ENCODE data around the gene ZDHHC6.
"Not testable (repeated sequence)": the region's sequence is repeated elsewhere in the genome, so short reads cannot be mapped to it uniquely, and the experiment has no call there.

ZDHHC6 gene, protein sequence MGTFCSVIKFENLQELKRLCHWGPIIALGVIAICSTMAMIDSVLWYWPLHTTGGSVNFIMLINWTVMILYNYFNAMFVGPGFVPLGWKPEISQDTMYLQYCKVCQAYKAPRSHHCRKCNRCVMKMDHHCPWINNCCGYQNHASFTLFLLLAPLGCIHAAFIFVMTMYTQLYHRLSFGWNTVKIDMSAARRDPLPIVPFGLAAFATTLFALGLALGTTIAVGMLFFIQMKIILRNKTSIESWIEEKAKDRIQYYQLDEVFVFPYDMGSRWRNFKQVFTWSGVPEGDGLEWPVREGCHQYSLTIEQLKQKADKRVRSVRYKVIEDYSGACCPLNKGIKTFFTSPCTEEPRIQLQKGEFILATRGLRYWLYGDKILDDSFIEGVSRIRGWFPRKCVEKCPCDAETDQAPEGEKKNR

DNA sequence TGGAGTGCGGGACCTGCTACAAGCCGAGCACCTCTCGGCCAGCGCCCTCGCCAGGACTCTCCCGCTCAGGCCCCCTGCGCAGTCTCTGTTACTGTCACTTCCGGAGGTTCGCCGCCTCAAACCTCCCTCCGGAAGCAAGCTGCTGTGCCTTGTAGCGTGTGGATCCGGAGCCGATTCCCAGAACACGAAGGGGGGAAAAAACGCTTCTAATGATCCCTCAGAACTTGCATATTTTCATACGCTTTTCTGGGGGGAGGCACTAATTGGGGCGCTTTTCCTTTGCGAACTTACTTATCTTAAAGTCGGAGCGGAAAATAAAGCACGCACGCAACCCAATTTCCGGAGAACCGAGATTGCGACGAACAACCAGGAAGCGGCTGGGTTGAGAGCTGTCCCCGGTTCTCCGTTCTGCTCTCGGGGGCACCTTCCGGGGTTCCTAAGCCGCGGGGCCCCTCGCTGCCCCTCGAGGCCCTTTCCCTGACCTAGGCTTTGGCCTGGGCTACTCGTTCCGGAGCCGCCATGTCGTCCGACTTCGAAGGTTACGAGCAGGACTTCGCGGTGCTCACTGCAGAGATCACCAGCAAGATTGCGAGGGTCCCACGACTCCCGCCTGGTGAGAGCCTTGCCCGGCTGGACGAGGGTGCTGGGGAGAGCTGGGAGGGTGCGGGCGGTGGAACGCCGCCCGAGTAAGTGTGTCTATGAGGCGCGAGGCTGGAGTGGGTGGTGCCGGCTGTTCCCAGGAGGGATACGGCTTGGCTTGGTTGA is at the start of gene ZDHHC6, which contains the start of gene VTI1A:
ZDHHC6 (minus strand) TSS at position 60 of the 765 bp plus-strand sequence. CDS start 1,478 bp downstream, outside the sequence.
VTI1A (plus strand) TSS at position 361 of the 765 bp plus-strand sequence; CDS start at position 520, 159 bp downstream.
- in situ Hi-C loops (cut with HindIII; ENCODE audit: low sequenced_read_pairs) = loop anchor here (25.0 kb wide), 1 partner anchor 310 kb away; no protein-coding TSS in a partner anchor

DNA sequence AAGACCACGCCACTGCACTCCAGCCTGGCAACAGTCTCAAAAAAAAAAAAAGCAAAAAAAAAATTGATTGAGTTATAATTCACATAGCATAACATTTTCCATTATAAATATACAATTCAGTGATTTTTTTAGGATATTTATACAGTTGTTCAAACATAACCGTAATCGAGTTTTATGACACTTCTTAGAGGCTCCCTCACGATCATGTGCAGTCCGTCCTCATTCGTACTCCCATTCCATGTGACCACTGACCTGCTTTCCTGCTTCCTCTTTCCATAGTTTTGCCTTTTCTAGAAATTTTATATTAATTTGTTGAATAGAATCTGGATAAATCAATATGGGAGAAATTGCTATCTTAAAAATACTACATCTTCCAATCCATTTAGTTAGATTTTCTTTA is 46.0 kb upstream of the ZDHHC6 start:
- in situ Hi-C loops (cut with HindIII; ENCODE audit: low sequenced_read_pairs) = no loop called here

DNA sequence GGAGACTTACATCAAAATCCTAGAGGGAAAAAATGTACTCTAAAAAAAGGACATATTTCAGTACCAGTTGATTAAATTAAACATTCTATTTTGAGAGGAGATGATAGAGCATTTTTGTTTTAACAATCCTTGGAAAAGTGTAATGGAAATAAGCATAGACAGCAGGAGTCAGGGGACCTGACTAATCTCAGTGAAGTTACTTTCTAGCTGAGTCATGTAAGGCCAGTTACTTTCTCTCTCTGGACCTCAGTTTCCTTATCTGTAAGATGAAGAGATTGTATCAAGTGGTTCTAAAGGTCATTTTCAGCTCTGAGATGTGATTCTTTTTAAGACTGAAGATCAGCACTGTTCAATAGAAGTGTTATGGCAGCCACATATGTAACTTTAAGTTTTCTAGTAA is 44.4 kb upstream of the ZDHHC6 start:
- in situ Hi-C loops (cut with HindIII; ENCODE audit: low sequenced_read_pairs) = no loop called here

DNA sequence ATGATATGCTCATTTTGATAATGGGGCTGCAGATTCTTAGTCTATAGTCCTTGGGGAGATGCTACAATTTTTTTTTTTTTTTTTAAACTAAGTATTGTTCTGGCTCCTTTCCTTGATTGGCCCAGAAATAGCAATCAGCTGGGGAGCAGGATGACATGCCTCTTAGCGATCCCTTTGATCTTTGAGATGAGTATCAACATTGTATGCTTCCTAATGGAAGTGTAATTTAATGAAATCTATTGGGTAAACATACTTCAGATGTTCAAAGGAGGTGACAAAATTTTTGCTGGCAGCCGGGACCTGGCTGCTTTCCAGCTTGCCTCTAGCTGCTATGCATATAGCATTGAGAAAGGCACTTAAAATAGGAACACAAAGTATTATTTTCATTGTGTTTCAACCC is 43.8 kb upstream of the ZDHHC6 start:
- in situ Hi-C loops (cut with HindIII; ENCODE audit: low sequenced_read_pairs) = no loop called here

DNA sequence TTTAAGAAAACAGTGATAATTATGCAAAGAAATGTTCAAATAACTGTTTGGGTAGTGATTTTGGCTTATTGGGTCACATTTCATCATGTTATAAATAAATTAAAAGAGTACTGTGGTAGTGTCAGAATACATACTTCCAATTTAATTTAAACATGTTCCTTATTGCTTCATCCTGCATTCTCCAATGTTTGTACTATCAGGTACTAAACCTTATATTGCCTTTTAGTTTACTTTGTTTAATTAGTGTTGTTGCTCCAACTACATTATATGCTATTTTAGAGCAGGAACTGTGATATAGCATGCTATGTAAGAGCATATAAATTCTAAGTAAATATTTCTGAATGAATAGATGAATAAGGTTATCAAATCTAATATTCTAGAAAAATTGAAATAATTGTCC is 41.2 kb upstream of the ZDHHC6 start:
- in situ Hi-C loops (cut with HindIII; ENCODE audit: low sequenced_read_pairs) = no loop called here

DNA sequence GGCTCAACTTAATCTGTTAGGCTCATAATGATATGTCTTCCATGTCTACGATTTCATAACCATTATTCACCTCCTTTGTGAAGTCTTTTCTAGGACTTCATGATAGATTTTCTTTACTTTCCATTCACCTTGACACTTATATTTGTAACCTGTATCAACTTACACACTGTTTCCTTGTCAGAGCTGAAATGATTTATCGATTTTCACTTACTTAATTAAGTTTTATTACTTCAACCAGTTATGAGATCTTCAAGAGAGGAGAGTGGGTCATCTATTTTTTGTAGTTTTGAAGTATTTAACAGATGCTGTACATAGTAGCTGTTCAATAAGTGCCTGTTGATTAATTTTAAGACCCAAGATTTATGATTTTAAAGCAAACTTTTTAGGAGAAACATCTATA is 37.7 kb upstream of the ZDHHC6 start:
- in situ Hi-C loops (cut with HindIII; ENCODE audit: low sequenced_read_pairs) = no loop called here

DNA sequence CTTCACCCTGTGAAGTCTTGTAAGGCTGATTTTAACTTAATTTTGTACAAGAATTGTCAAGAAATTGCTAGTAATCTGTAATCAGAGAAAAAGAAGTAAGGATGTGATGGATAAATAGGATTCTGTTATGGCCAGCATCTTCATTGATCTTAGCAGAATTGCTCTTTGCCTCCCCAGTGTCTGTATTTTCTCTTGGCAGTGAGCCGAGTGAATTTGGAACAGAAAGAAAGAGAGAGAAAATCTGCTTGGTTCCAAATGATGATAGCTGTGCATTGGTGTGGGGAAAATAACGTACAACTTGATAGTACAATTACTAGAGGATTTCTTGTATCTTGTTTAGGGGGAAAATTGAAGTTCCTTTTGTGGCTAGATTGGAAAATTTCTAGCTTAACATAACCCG is 34.9 kb upstream of the ZDHHC6 start:
- in situ Hi-C loops (cut with HindIII; ENCODE audit: low sequenced_read_pairs) = no loop called here

DNA sequence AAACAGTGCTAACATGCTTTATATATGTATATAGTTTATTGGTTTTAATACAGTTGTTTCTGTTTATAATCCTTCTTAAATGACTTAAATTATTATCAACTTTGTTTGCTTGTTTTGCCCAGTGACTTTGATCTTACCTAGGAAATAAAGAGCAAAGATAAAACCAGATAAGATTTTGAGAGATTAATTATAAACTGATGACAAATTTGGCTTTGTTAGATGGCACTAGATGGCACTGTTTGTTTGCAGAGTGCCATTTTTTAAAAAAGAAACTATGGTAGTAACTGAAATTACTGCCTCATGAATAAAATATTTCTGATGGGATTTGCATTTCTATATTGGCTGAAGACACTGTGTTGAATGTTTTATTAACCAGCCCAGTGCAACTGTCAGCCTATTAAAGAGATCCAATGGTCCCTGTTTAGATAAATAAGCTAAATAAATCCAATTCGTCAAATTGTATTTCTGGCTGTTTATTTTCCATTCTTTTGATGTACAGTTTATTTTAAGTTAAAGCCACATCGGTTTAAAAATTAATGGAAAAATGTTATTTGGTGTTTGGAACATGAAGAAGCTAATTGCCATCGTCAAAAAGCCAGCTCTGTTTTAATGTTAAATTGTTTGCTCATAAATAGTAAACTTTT is 29.0 kb upstream of the ZDHHC6 start:
- in situ Hi-C loops (cut with HindIII; ENCODE audit: low sequenced_read_pairs) = no loop called here

DNA sequence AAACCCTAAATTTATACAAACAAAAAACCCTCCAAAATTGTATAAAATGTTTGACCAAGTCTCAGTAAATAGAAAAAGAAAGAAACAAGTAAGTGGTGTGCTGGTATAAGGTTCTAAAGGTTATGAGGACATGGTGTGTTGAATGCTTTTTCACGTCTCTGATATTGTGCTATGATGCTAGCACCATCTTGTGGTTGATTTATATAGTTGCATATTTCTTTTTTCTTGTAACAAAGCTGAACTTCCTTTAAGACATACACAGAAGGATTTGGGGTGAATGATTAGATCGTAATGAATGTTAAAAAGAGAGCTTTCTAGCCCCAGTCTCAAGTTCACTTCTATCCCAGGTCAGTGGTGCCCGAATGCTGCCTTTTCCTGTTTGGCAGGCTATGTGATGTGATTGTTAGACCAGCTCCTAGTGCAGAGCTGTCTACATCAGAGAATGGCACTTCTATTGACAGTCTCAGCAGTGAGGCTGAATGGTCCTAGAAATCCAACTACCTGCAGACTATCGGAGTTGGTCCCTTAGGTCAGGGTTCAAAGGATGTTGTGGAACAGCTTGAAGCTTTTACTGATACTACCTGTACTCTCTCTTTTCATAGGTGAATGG is 25.3 kb upstream of the ZDHHC6 start:
- in situ Hi-C loops (cut with HindIII; ENCODE audit: low sequenced_read_pairs) = no loop called here

DNA sequence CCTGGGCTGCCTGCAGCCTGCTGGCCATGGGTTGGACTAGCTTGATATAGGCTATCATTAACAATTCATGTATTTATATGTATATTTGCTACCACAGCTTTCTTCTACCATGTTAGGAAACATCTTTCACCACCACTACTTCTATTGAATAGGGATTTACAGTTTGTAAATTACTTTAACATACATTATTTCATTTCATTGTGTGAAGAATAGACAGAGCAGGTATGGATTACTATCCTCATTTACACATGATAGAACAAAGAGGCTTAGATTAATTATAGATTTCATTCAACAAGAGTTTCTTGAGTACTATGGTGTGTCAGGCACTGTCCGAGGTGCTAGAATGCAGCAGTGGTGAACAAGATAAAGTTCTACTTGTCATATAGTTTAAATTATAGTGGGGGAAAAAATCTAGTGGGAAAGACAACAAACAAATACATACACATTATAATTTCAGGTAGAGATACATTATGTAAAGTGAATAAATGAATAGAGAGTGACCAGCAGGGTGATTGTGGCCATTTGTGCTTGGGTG is 20.9 kb upstream of the ZDHHC6 start:
- in situ Hi-C loops (cut with HindIII; ENCODE audit: low sequenced_read_pairs) = no loop called here

DNA sequence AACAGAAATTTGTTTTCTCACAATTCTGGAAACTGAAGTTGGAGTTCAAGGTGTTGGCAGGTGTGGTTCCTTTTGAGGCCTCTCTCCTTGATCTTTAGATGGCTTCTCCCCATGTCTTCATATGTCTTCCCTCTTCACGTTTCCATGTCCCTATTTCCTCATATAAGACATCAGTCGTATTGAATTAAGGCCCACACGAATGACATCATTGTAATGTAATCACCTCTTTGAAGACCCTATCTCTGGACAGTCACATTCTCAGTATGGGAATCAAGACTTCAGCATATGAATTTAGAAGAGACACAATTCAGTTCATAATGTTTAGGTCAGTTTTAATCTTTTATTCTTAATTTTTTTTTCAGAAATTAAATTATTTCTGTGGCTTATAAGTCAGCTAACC is 20.1 kb upstream of the ZDHHC6 start:
- in situ Hi-C loops (cut with HindIII; ENCODE audit: low sequenced_read_pairs) = no loop called here

DNA sequence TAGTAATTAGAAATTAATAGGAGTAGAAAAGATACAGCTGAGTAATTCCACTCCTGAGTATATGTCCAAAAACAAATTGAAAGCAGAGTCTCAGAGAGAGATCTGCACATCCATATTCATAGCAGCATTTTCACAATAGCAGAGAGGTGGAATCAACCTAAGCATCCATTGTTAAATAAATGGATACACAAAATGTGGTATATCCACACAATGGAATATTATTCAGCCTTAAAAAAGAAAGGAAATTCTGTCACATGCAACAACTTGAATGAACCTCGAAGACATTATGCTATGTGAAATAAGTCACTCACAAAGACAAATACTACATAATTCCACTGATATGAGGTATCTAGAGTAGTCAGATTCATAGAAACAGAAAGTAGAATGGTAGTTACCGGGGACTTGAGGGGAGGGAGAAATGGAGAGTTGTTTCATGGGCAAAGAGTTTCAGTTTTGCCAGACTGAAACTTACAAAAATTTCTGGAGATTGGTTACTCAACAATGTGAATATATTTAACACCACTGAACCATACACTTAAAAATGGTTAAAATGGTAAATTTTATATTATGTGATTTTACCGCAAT is 18.7 kb upstream of the ZDHHC6 start:
- in situ Hi-C loops (cut with HindIII; ENCODE audit: low sequenced_read_pairs) = no loop called here

DNA sequence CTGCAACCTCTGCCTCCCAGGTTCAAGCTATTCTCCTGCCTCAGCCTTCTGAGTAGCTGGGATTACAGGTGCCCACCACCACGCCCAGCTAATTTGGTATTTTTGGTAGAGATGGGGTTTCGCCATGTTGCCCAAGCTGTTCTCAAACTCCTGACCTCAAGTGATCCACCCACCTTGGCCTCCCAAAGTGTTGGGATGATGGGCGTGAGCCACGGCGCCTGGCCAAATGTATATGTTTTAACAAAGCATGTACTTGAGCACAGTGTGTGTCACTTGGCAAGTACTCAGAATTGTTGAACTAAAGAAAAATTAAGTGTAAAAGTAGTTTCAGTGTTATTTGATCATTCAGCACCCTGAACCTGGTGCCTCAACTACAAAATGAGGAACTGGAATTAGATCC is 17.4 kb upstream of the ZDHHC6 start:
- in situ Hi-C loops (cut with HindIII; ENCODE audit: low sequenced_read_pairs) = not testable (repeated sequence)

DNA sequence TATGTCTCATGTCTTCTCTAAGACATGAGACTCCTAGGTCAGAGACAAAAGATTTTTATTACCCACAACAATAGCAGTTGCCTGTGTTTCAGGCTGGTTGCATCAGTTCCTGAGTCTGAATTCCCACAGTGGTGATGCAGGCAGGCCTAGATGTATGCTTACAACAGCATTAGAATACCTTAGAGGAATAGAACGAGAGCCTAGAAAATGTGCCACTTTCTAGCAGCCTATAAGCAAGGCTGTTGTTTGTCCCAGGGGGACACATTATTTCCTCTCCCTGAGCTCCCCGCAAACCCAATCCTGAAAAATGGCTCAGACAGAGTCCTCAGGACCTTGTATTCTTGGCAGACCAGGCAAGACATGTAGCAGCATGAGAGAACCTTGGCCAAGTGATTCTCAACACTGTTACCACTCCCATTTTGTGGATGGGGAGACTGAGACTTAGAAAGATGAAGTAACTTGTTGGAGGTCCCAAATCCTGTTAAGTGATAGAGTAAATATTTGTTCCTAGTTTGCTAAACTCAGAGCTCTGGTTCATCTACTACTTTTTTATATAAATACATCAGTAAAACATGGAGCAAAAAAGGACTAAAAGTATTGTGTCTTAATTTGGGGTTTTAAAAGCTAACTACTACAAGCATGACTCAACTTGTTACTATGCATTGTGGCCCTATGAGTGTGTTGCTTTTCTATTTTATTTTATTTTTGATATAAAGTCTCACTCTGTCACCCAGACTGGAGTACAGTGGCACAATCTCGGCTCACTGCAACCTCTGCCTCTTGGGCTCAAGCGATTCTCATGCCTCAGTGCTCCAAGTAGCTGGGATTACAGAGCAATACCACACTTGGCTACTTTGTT is 14.5 kb upstream of the ZDHHC6 start:
- in situ Hi-C loops (cut with HindIII; ENCODE audit: low sequenced_read_pairs) = no loop called here

DNA sequence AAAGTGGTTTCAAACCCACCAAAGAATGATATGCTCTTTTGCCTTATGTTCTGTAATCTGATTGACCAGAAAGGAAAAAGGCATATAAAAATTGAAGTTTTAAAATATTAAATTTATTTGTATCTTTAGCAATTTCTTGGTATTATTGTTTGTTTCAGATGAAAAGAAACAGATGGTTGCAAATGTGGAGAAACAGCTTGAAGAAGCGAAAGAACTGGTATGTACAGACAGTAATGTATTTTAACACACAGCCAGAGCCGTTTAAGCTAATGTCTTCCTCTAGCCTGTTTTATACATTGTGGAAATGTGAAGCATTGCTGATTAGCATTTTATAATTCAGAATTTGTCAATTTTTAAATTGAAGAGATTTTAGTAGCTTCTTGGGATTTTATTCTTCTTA is 13.7 kb upstream of the ZDHHC6 start:
- in situ Hi-C loops (cut with HindIII; ENCODE audit: low sequenced_read_pairs) = no loop called here

DNA sequence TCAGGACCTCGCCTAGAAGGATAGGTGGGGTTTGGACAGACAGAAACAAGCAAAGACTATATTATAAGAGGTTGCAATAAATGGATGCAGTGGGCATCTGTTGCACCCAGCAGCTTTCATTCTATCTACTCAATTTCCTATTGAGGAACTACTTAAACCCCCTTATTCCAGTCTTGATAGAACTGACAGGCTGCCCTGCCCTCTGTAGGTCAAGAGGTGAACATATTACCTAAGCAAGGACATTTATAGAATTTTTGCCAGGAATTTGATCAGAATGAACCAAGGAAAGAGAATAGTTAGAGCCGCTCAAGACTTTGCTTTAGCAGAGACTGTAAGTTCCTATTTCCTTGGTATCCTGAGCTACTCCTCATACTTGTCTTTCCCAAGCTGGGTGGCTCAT is 9.8 kb upstream of the ZDHHC6 start:
- in situ Hi-C loops (cut with HindIII; ENCODE audit: low sequenced_read_pairs) = no loop called here

DNA sequence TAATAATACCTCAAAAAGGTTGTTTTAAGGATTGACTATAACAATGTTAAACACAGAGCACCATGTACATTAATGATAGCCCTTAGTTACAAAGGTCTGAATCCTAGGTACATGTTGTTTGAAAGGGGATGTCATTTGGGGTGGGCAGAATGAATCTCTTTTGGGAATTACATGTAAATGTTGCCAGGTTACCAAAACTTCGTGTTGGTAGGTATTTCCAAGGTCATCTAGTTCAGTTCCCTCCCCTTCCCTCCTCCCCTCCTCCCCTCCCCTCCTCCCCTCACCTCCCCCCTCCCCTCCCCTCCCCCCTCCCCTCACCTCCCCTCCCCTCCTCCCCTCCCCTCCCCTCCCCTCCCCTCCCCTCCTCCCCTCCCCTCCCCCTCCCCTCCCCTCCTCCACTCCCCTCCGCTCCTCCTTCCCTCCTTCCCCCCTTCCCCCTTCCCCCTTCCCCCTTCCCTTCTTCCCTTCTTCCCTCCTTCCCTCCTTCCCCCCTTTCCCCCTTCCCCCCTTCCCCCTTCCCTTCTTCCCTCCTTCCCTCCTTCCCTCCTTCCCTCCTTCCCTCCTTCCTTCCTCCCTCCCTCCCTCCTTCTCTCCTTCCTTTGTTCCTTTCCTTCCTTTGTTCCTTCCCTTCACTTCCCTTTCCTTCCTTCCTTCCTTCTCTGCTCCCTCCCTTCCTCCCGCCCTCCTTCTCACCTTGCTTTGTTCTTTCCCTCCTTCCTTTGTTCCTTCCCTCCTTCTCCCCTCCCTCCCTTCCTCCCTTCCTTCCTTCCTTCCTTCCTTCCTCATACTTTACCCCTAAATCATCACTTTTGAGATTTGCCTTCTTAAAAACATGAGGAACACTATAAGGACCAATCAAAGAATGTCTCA is 8.4 kb upstream of the ZDHHC6 start:
- in situ Hi-C loops (cut with HindIII; ENCODE audit: low sequenced_read_pairs) = no loop called here

DNA sequence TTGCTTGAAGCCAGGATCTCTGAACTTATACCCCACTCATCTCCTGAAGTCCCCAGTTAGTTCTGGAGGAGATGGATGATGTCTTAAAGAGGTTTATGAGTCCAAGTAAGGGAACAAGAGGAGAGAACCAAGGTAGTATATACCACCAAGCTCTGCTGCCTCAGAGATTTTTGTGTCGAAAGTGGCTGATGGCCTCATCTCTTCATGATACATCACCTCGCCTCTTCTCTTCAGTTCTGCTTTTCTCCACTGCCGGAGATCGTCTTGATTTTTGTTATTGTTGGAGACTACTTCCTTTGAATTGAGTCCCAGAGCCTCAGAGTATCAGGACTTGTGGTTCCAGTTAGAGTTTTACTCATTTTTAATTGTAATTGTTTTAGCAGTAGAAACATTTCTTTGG is 2.2 kb upstream of the ZDHHC6 start:
- in situ Hi-C loops (cut with HindIII; ENCODE audit: low sequenced_read_pairs) = loop anchor here (25.0 kb wide), 1 partner anchor 312 kb away; no protein-coding TSS in a partner anchor

DNA sequence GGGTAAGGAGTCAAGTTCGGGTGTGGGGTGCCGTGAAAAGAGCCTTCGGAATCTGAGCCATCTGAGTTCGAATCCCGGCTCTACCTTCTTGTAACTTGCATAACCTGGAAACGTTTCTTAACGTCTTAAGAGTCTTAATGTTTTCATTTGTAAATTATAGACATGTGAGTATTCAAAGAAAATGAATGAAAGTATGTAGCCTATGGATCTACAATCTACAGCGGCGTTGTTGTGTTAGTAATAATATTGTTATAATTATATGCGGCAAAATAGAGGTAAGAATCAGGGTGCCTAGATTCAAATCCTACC is 860 bp upstream of the ZDHHC6 start:
- in situ Hi-C loops (cut with HindIII; ENCODE audit: low sequenced_read_pairs) = loop anchor here (25.0 kb wide), 1 partner anchor 310 kb away; no protein-coding TSS in a partner anchor

All from DLD1 (cell line).